PC-3 (cell line): ENCODE measurements around the gene PTPRD.

Experiments
- EZH2 ChIP-seq: fragments of 300-600 bp; sonication (generic); IDR thresholded peaks from one replicate; pipeline ENCODE4 v1.6.1; 2017; ENCODE audit warnings: antibody characterized with exemption, mild to moderate bottlenecking, low read length; ENCODE audit not compliant: unreplicated experiment
- TF ChIP-seq, protein P1 (sequence below): fragments of 300-600 bp; sonication (generic); conservative IDR thresholded peaks from 2 replicates; pipeline ENCODE4 v1.5.1; 2017; ENCODE audit warnings: antibody characterized with exemption, low read depth, mild to moderate bottlenecking, low read length

DNA sequence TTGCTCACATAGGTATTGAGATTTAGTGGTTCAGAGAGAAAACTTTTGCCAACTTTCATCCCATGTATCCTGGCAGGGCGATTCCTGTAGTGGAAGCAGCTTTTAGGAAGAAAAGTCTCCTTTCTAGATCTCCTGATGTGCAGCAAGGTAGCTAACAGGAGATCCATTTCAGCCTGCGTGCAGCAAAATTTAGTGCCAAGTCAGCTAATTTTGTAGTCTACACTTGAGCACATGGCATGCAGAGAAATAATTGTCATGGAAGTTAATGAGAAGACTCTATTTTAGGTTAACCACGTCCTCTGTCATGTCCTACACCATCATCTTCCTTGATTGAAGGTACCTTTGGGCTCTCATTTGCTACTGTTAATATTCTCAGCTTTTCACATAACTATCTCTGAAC is 165.8 kb downstream of the PTPRD start:
- TF ChIP-seq, protein P1, sequence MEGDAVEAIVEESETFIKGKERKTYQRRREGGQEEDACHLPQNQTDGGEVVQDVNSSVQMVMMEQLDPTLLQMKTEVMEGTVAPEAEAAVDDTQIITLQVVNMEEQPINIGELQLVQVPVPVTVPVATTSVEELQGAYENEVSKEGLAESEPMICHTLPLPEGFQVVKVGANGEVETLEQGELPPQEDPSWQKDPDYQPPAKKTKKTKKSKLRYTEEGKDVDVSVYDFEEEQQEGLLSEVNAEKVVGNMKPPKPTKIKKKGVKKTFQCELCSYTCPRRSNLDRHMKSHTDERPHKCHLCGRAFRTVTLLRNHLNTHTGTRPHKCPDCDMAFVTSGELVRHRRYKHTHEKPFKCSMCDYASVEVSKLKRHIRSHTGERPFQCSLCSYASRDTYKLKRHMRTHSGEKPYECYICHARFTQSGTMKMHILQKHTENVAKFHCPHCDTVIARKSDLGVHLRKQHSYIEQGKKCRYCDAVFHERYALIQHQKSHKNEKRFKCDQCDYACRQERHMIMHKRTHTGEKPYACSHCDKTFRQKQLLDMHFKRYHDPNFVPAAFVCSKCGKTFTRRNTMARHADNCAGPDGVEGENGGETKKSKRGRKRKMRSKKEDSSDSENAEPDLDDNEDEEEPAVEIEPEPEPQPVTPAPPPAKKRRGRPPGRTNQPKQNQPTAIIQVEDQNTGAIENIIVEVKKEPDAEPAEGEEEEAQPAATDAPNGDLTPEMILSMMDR, result no peak
- no peak for TF ChIP-seq EZH2
